Uterus (tissue), 4 donors: ENCODE data around the gene USP31. TPM values are rescaled to one million over a fixed set of nuclear protein-coding genes. Genes with fewer than 3 reads are reported as not detected.

ENCODE experiments used
- DNase-seq, 2 donors: peaks; one replicate each; pipeline ENCODE4 v3.0.0-alpha.2; 2019 to 2020
- H3K27ac ChIP-seq, 2 donors: fragments of 200-600 bp; sonication (generic); 1 replicate in 1 of 2; 2 replicates in 1 of 2; pipeline ENCODE4 v1.5.1; 2016 to 2018
- H3K27me3 ChIP-seq, 2 donors: fragments of 200-600 bp; sonication (generic); one replicate each; pipeline ENCODE4 v1.5.1; 2018 to 2019; ENCODE audit warnings: control low read depth in 1 of 2
- H3K36me3 ChIP-seq, 2 donors: fragments of 200-600 bp; sonication (generic); one replicate each; pipeline ENCODE4 v1.5.1; 2019; ENCODE audit warnings: control low read depth in 1 of 2
- H3K4me1 ChIP-seq, 2 donors: fragments of 200-600 bp; sonication (generic); one replicate each; pipeline ENCODE4 v1.5.1; 2018 to 2019; ENCODE audit warnings: control low read depth in 1 of 2
- H3K4me3 ChIP-seq, 2 donors: fragments of 200-600 bp; sonication (generic); 1 replicate in 1 of 2; 2 replicates in 1 of 2; pipeline ENCODE4 v1.5.1; 2018 to 2019; ENCODE audit warnings: mild to moderate bottlenecking in 1 of 2
- H3K9me3 ChIP-seq, 2 donors: fragments of 200-600 bp; sonication (generic); one replicate each; pipeline ENCODE4 v1.5.1; 2019; ENCODE audit warnings: control low read depth in 1 of 2
- POLR2A ChIP-seq, 2 donors: fragments of 450-650 bp; IDR thresholded peaks; one replicate each; pipeline ENCODE4 v1.6.1; 2016; ENCODE audit warnings: antibody characterized with exemption in 2 of 2, mild to moderate bottlenecking in 1 of 2, moderate library complexity in 1 of 2
- intact Hi-C: fragments of 100-400 bp; cut with DNase I; formaldehyde crosslinking; loops from one replicate; pipeline ENCODE4 v1.15.1; 2023; ENCODE audit warnings: low total_unique reads
- total RNA-seq, 4 donors: library from RNA; depleted of rRNA in 3 of 4; stranded (reverse); fragments of >200 nt in 3 of 4; gene quantifications; one replicate each; pipeline versions ENCODE4 v1.1.0 to v1.2.4, GENCODE V29; 2014 to 2023
- TF ChIP-seq, protein P1 (sequence below), 4 experiments: fragments of 200-600 bp in 2 of 4; fragments of 450-650 bp in 2 of 4; sonication (generic) in 2 of 4; IDR thresholded peaks; one replicate each; pipeline ENCODE4 v1.5.1; 2016 to 2019; ENCODE audit warnings: antibody characterized with exemption in 4 of 4, mild to moderate bottlenecking in 2 of 4, moderate library complexity in 1 of 4
- donor health status: DM: yes; HTN: yes; CAD: no.

USP31 gene
- total RNA-seq, 4 donors from 2014 or later, result 11.8 to 62.0 (median 28.2) TPM

DNA sequence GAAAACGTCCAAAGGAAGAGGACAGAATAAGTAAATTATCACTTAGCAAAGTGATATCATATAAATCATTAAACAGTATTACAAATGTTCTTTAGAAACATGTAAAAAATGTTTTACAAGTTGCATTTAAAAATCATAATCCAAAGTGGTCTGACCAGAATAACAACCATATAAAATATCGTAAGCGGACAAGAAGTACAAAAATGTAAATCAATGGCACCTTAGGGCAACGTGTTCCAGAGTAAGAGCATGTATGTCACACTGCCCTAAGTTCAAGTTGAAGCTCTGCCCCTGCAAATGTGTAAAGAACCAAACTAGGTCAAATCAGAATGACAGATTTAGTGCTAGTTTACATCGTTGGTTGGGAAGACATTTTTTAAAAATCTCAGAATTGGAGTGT lies 11.4 kb downstream of the USP31 start:
- H3K4me3 ChIP-seq, result no peak overlapping the region
- intact Hi-C loops, result no loop called here
- no peak for DNase-seq
- H3K27ac ChIP-seq, result peak overlapping the region; percentile 57 to 96
- peaks cover 0 to 9% of the 10 kb centered on the region in 2 donors for H3K9me3 ChIP-seq
- no peaks in the 10 kb centered on the region for H3K27me3 ChIP-seq
- peaks cover 5 to 20% of the 10 kb centered on the region in 2 donors for H3K4me1 ChIP-seq
- H3K36me3 ChIP-seq, result no peaks in the 10 kb centered on the region
- TF ChIP-seq, protein P1, sequence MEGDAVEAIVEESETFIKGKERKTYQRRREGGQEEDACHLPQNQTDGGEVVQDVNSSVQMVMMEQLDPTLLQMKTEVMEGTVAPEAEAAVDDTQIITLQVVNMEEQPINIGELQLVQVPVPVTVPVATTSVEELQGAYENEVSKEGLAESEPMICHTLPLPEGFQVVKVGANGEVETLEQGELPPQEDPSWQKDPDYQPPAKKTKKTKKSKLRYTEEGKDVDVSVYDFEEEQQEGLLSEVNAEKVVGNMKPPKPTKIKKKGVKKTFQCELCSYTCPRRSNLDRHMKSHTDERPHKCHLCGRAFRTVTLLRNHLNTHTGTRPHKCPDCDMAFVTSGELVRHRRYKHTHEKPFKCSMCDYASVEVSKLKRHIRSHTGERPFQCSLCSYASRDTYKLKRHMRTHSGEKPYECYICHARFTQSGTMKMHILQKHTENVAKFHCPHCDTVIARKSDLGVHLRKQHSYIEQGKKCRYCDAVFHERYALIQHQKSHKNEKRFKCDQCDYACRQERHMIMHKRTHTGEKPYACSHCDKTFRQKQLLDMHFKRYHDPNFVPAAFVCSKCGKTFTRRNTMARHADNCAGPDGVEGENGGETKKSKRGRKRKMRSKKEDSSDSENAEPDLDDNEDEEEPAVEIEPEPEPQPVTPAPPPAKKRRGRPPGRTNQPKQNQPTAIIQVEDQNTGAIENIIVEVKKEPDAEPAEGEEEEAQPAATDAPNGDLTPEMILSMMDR (IDR thresholded peaks at IDR 0.05), result no peak
- no peak for TF ChIP-seq POLR2A (IDR thresholded peaks at IDR 0.05)

- Histone ChIP-seq H3K27ac (peak overlapping the region; percentile 57 to 96), H3K4me1 (peaks cover 5 to 15% of the 10 kb centered on the region in 2 donors), H3K27me3 (no peaks in the 10 kb centered on the region), H3K36me3 (no peaks in the 10 kb centered on the region), H3K4me3 (no peak overlapping the region), H3K9me3 (peaks cover 0 to 9% of the 10 kb centered on the region in 2 donors)
- no peak for TF ChIP-seq POLR2A (IDR thresholded peaks at IDR 0.05)
- TF ChIP-seq, protein P1 (IDR thresholded peaks at IDR 0.05), result no peak
- intact Hi-C loops, result no loop called here
- DNase-seq, result no peak
Measured at GRCh38 chr16:23137256-23137655, 12.0 kb downstream of the USP31 start.

DNA sequence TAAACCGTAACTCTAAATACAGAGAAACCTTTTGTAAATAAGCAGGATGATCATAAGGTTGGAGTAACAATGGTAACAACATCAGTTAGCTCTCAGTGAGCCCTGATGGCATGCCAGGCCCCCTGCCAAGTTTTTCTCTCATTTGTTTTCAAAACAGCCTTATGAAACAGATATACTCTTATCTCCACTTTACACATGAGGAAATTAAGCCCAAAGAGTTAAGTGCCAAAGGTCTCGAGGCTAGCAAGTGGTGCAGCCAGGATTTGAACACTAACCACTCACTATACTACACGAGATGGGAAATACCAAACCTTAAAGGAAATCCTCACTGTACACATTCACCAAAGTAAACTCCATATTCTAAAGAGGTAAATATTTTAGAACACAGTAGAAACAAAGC lies 15.0 kb downstream of the USP31 start:
- Histone ChIP-seq H3K9me3 (peaks cover 0 to 9% of the 10 kb centered on the region in 2 donors), H3K4me3 (no peak overlapping the region), H3K4me1 (peaks cover 0 to 15% of the 10 kb centered on the region in 2 donors), H3K36me3 (no peaks in the 10 kb centered on the region), H3K27ac (peak overlapping the region; percentile 90 to 96), H3K27me3 (no peaks in the 10 kb centered on the region)
- intact Hi-C loops, result no loop called here
- no peak for TF ChIP-seq POLR2A (IDR thresholded peaks at IDR 0.05)
- TF ChIP-seq, protein P1 (IDR thresholded peaks at IDR 0.05), result no peak
- peak in 1 of 2 donors; percentile 65 for DNase-seq

DNA sequence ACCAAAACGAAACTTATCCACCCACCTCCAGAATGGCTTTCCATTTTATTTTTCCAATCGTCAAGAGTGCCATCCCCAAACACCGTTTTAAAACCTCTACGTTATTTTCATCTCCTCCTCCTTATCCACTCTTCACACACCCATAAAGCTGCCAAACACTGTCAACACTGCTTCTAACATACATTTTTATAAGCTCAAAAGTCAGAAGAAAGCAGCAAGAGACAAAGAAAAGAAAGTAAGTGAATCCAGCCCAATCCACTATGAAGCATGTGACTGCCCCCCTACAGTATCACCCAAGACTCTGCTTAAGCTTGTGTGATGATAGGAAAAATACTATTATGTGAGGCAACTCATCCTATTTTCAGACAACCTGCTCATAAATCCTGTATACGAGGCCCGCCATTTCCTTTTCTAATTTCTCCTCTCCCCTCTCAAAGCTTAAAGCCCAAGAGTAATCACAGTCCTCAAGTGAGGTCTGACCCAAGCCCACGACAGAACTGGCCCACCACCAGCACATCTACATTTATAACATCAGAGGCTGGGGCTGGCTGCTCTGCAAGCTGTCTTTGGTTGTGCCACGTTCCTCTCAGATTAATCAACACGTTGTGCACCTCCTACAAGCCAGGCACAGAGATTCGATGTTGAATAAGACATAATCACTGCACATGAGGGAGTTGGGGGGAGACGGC lies 16.3 kb downstream of the USP31 start:
- H3K27me3 ChIP-seq, result no peaks in the 10 kb centered on the region
- no peaks in the 10 kb centered on the region for H3K36me3 ChIP-seq
- DNase-seq, result peak; percentile 71 to 91
- TF ChIP-seq POLR2A (IDR thresholded peaks at IDR 0.05), result no peak
- TF ChIP-seq, protein P1 (IDR thresholded peaks at IDR 0.05), result no peak
- H3K4me1 ChIP-seq, result peaks cover 0 to 15% of the 10 kb centered on the region in 2 donors
- H3K4me3 ChIP-seq, result peak overlapping the region; percentile 22 to 30
- intact Hi-C loops, result no loop called here
- peaks cover 0 to 9% of the 10 kb centered on the region in 2 donors for H3K9me3 ChIP-seq
- peak overlapping the region; percentile 90 to 96 for H3K27ac ChIP-seq

DNA sequence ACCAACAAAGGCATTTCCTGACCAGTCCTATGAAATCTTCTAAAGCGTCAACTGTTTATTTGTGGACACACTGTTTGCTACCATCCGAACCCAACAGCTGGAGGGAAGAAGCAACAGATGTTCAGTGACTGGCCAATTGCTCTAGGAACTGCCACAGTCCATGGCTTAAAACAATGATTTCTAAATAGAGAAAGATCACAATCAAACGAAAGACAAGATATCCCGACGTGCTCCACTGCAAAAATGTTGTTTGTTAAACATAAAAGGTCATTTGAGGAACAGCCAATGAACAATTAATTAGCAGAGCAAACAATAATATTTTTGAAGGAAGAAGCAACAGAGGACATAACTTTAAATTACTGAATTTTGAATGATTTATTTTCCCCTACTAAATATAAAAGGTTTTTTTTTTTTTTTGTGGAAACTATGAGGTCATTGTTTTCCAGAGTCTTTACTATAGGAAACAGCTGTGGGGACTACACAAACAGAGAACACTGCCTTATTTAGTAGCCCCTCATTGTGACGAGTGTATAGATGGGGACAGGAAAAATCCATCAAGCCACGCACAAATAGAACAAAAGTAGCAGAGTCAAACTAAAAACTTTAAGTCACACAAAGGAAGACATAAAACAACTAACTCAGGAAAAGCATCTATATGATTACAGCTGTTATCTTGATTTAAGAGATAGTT lies 17.2 kb downstream of the USP31 start:
- peak overlapping the region; percentile 22 to 30 for H3K4me3 ChIP-seq
- H3K27ac ChIP-seq, result peak overlapping the region; percentile 90 to 96
- H3K36me3 ChIP-seq, result no peaks in the 10 kb centered on the region
- H3K4me1 ChIP-seq, result peaks cover 0 to 15% of the 10 kb centered on the region in 2 donors
- DNase-seq, result no peak
- intact Hi-C loops, result no loop called here
- TF ChIP-seq, protein P1 (IDR thresholded peaks at IDR 0.05), result no peak
- TF ChIP-seq POLR2A (IDR thresholded peaks at IDR 0.05), result peak in 1 of 2 donors; percentile 11
- H3K27me3 ChIP-seq, result no peaks in the 10 kb centered on the region
- H3K9me3 ChIP-seq, result peaks cover 0 to 8% of the 10 kb centered on the region in 2 donors
